ENCODE measurements around the gene IDI1.

DNA sequence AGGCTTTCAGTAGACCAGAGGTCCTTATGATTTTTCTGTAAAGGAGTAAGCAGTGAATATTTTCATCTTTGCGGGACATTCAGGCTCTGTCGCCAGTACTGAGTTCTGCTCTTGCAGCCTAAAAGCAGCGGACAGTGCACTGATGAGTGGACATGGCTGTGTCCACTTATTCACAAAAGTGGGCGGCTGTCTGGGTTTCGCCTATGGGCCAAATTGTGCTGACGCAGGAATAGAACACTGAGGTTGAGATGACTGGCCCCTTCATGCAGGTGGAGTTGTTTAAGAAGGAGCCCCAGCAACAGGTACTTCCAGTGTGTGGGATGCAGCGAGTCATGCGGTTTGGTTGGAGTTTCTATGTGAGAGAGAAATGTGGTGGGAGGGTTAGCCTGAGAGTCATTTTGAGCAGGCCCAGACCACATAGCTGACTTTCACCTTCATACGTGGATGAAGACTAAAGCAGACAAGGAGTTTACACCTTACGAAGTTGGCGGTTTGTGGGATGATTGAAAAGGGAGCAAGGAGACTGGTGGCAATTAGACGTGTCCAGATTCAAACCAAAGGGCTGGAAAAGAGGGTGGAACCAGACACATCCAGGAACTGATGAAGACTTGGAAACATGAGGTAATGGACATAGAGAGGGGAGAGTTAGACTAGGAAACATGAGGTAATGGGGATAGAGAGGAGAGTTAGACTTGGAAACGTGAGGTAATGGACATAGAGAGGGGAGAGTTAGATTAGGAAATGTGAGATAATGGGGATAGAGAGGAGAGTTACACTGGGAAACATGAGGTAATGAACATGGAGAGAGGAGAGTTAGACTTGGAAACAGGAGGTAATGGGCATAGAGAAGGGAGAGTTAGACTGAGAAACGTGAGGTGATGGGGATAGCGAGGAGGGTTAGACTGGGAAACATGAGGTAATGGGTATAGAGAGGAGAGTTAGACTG, 45.5 kb upstream of the IDI1 start:
- TF ChIP-seq POLR2A (IDR thresholded peaks at IDR 0.05): no peak
- TF ChIP-seq, protein P1, sequence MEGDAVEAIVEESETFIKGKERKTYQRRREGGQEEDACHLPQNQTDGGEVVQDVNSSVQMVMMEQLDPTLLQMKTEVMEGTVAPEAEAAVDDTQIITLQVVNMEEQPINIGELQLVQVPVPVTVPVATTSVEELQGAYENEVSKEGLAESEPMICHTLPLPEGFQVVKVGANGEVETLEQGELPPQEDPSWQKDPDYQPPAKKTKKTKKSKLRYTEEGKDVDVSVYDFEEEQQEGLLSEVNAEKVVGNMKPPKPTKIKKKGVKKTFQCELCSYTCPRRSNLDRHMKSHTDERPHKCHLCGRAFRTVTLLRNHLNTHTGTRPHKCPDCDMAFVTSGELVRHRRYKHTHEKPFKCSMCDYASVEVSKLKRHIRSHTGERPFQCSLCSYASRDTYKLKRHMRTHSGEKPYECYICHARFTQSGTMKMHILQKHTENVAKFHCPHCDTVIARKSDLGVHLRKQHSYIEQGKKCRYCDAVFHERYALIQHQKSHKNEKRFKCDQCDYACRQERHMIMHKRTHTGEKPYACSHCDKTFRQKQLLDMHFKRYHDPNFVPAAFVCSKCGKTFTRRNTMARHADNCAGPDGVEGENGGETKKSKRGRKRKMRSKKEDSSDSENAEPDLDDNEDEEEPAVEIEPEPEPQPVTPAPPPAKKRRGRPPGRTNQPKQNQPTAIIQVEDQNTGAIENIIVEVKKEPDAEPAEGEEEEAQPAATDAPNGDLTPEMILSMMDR (IDR thresholded peaks at IDR 0.05): no peak

Data from uterus (tissue), 2 donors.